HG03565 (cell line): ENCODE data around the gene IQCK.

Experiments
- ATAC-seq: cut with Tn5 transposase; IDR thresholded peaks from one replicate; pipeline ENCODE4 v1.9.1; 2021; ENCODE audit warnings: mild to moderate bottlenecking, moderate library complexity; ENCODE audit not compliant: unreplicated experiment

The IQCK gene

DNA sequence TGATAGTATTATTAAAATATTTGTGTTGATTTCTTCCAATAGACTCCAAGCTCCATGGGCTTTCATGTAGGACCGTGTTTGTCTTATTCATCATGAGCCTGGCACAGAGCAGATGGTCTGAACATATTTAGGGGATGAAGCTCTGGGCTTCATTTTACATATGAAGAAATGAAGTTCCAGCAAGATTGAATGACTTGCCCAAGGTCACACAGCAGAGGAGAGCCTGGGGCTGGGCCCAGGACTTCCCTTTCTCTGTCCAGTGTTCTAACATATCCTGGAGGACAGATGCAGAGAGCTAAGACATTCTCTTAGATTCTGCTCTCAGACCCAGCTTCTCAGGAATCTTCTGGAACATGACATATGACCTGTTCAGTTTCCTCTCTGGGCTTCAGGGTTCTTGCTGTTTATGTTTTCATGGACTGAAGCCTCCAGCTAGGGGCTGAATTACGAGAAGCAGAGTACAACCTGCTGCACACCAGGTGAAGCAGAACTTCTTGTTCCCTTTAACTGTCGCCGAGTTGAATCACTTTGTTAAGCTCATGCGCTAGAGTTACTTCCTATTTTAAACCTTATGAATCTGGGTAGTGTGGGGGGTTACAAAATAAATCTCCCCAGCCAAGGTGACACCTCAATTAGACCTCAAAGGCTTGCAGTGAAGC lies 113.0 kb downstream of the IQCK start:
- no peak for ATAC-seq

DNA sequence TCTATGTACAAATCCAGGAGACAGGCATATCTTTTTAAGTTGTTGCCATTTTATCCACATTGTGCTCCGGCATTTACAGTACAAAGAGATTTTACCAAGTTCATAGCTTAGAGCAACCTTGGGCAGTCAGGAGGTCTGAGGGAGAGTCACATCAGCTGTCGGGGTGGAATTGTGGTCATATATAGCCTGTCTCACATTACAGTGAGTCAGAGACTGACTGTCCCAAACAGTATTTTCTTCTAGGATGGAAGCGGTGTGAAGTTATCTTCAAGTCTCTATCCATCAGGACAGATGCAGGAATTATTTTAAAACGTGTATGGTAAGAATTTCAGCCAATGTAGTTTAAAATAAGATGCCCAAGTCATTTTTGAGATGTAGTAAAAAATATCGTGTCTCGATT lies 113.6 kb downstream of the IQCK start:
- ATAC-seq = no peak

DNA sequence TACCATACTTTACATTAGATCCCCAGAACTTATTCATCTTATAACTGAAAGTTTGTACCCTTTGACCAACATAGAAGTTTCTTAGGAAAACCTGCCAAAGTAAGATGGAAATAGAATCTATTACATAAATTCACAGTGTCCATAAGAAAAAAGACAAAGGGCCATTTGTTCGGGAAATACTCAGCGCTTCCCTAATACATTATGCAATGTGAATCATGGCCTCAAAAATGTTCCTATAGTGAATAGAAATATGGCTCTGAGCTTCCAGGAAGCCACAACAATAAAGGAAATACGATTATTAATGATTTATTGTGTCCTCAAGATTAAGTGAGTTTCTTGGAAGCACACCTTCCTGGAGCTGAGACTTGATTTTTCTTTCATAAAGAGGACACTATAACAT lies 115.1 kb downstream of the IQCK start:
- ATAC-seq = no peak

DNA sequence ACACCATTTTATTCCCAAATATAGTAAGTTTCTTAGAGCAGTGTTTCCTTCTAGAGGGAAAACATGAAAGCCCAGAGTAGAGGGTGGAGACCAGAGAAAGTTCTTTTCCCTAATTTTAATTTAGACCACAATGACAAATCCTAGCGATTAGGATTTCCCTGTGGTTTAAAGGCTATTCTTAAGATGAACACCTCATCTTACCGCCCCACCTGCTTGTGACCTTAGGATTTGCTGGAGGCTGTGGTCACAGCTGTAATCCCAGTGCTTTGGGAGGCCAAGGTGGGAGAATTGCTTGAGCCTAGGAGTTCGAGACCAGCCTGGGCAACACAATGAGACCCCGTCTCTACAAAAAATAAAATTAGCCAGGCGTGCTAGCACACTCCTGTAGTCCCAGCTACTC lies 115.5 kb downstream of the IQCK start:
- ATAC-seq = no peak

DNA sequence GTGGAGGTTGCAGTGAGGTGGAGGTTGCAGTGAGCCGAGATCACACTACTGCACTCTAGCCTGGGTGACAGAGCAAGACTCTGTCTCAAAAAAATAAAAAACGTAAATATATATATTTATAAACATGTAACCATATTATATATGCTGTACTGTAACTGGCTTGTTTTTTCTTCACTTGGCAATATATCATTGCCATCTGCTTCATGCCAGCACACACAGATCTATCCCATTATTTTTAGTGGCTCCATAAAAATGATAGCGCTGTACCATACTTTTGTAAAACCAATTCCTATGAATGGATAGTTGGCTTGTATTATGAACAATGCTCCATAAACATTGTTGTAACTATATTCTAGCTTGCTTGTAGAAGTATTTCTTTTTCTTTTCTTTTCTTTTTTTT lies 117.1 kb downstream of the IQCK start:
- no peak for ATAC-seq

DNA sequence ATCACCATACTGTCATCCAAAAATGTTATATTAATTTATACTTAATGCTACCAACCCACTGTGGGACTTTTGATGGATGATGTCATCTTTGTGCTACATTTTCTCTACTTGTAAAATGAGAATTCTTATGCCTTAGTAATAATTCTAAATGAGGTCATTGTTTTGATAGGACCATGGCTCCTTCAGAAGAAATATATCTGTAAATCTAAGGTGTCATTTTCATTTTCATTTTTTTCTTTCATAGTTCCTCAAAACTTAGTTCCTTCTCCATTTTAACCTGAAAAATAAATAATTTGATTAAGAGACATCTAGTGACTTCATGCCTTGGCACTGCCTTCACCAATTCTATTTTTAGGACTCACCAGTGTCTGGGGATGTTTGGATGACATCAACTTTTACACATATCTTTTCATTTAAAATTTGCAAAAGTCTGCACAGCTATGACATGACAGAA lies 117.9 kb downstream of the IQCK start:
- ATAC-seq = no peak

DNA sequence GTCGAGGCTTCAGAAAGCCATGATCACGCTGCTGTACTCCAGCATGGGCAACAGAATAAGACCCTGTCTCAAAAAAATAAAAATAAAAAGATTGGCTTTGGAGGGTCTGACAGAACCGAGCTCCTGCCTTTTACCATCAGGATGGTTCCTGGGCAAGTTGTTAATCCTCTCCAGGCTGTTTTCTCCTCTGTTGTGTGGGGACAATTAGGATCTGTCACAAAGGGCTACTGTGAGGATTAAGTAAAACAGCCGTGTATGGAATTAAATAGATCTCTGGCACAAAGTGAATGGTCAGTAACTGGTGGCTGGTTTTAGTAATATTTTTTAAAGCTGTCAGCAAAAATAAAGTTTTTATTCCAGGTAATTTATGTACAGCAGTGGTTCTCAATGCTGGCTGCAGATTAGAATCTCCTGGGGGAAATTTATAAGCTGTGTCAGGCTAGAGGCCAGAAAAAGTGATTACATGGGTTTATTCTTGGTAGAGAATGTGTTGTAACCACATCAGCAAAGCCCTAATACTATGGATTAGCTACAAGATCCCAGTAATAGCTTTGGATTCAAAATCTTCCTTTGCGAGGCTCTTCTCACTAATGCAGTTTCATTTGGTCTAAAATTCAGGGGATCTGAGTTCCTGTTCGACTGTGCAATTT lies 119.4 kb downstream of the IQCK start:
- ATAC-seq = no peak

DNA sequence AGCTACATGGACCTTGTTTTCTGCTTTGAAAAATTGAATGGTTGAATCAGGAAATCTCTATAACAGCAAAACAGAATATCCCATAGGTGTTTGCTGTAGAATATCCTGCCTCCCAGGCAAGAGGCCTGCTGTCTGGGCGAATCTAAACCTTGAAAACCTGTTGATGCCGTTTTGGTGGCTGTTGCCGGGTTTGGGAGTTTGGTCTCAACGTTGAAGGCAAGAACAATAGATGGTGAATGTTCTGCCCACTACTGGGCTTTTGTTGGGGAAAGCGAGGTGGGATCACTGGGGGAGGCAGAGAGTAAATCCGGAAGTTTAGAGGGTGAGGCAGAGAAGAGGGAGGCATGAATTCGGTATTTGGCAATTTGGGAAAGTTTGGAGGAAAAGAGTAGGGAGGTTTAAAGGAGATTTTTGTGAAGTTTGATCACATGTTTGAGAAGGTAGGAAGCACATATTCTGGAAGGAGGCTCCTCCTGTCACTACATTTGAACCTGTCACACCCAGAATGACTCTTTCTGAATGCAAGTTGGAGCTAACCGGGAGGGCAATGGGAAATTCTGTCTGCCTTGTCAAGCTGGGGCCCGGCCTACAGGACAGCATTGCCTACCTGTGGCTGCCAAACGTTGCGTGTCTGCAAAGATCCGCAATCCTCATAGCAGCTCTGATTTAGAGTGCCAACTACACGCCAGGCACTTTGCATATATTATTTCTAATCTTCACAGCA lies 120.1 kb downstream of the IQCK start:
- ATAC-seq = no peak

DNA sequence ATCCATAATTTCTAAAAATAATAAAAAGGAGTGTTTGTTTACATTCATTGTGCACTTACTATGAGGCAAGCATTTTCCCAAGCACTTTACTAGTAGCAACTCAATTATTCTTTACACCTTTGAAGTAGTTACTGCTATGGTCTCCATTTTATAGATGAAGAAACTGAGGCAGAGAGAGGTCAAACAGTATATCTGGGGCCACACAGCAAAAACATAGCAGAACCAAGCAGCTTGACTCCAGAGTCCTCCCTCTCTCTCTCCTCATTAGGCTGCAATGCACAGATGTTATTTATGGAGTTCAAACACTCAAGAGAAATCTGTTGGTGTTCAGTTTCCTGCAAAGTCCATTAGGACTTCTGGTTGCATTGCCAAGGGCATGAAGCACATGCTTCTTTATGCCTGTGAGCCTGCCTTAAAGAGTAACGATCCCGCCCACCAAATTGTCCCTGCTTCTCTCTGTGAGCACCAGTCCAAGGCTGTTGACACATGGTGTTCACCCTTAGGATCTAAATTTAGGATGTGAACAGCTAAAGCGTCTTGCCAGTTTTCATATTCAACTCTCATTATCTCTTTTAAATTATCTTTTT lies 122.5 kb downstream of the IQCK start:
- ATAC-seq = no peak

DNA sequence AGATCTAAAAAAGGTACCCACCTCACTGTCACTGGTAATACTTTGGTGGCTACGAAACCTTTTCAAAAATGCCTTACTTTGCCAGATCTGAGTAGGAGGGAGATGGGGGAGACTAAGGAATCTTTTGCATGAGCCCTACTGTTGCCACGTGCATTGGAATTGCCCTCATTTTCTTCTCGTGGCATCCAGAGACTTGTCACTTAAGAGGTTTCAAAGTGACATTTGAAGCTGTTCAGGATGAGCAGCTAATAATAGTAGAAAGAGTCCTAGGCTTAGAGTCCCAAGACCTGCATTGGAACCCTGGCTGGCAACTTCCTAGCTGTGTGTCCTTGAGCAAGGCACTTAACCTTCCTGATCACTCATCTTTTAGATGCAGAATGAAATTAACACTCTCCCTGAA lies 123.1 kb downstream of the IQCK start:
- ATAC-seq = no peak

DNA sequence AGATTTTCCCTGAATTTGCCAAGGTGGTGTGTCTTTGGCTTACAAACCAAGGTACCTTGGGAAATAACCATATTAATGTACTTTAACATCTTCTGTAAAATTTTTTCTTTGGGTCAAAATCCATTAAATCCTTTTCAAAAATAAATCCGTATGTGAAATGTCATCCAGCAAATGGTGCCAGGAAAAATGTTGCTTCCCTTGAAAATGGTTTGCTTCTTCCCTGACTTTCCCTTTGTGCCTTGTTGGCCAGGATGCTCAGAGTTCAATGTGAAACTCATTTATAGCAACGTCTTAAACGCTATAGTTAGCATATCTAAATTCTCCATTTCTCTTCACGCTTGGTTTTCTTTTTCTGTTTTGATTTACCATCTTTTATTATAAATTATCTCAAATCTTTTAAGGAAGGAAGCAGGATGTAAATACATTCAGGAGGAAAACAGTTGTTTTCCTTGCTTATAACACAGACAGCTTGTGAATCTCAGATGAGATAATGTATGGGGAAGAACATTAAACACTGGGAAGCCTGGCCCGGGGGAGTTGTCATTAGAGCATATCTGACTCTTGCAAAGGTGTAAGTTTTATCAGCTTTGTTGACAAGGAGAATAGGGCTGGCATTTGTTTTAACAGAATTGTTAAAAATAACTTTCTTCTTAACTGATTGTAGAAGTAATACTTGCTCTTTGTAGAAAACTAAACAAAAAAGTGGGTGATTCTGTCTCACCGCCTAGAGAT lies 124.5 kb downstream of the IQCK start:
- no peak for ATAC-seq

DNA sequence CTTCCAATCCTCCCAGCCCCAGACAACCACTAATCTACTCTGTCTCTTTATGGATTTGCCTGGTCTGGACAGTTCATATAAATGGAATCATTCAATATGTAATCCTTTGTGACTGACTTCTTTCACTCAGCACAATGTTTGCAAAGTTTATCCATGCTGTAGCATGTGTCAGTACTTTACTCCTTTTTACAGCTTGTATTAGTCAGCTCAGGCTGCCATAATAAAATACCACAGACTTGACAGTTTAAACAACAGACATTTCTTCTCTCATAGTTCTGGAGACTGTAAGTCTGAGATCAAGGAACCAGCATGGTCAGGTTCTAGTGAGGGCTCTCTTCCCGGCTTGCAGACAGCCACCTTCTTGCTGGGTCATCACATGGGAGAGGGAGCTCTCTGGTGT lies 125.3 kb downstream of the IQCK start:
- no peak for ATAC-seq

DNA sequence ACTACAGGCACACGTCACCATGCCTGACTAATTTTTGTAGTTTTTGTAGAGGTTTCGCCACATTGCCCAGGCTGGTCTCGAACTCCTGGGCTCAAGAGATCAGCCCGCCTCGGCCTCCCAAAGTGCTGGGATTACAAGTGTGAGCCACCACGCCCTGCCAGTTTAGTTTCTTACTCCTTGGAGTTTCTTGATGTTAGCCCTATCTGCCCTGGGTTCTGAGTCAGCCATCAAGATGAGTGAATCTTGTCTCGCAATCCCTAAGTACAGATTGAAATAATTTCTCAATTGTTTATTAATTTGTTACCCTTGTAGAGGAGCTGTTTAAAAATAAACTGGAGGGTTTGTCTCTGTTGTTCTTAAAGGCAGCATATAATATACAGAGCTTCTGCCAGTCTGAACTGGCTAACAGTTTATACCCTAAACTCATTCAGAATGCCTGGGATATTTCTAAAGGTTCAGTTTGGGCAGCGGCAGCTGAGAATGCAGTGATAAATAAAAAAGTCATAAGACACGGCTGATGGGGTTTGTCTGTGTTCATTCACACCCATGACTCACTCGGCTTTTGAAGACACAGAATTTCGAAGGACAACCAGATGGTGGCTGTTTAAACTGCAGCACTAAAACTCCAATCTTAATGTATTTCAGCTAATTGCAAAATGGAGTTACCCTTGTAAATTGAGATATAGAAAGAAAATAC lies 127.0 kb downstream of the IQCK start:
- no peak for ATAC-seq

DNA sequence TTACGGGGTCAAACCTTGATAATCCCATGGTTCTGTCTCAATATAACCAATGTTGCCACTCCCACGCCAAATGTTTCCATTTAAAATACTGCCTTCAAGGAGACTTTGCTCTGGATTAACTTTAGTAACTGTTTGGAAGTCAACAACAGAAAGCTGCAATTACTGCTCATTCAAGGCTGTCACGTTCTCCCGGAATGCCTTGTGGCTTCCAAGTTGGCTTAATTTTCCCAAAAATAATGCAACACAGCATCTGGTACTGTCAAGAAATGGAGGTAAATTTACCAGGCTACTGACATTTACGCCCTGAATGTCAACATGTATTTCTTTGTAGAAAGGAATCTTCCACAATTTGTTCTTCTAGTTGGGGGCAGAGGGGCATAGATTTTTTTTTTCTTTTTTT lies 128.4 kb downstream of the IQCK start:
- ATAC-seq = no peak

DNA sequence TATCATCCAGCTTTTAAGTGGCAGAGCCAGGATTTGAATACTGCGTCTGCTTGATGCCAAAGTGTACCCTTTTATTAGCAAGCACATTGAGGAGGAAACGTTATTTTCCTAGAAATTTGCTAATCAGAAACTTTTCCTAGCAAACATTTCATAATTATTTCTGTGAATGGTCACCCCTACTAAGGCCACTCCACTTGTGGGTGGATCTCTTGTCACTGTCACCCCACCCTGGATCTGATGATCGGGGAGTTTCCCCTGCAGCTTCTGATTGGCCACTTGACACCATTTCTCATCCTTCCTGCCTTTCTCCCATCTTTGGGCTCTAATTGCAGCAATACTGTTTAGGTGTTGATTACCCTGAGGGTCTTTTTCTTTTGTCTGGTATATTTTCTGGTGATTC lies 130.7 kb downstream of the IQCK start:
- no peak for ATAC-seq

DNA sequence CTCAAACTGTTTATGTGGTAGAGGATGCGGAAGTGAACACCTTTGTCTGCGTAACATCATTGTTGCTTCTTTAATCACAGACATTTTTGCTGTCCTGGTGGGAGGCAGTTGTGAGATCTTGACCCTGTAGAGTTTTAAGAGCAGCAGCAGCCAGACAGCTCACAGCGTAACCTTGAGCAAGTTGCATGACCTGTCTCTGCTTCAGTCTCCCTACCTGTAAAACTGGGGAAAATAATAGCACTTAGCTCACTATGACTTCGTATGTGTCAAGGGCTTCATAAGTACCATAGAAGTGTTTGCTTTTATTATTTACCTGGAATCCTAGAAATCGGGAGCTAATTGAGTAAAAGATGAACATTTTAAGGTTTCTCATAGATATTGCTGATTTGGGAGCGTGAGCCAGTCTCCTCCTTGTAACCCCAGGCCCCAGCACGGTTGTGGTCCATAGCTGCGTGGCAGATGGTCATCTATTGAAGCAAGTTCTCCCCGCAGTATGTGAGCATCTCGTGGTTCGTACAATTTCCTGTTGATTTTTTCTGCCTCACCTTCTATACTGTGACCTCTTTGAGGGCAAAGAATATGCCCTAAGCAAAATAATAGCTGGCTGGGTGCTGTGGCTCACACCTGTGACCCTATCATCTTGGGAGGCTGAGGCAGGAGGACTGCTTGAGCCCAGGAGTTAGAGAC lies 132.2 kb downstream of the IQCK start:
- no peak for ATAC-seq

DNA sequence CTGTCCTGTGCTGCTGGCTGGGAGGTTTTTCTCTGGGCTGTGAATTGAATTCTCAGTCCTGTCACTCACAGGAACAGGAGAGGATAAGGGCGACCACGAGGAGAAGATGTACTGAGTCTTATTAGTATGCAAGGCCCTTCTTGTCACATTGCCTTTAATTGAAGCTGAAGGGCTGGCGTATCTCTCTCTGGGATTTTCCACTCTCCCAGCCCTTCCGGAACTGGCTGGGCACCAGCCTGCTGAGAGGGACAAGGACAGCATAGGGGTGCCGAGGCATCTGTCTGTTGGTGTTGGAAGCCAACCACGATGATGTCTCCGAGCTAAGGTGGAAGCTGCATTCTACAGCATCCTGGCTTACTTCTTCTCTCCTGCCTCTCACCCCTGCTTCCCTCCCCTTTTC lies 133.4 kb downstream of the IQCK start:
- no peak for ATAC-seq

DNA sequence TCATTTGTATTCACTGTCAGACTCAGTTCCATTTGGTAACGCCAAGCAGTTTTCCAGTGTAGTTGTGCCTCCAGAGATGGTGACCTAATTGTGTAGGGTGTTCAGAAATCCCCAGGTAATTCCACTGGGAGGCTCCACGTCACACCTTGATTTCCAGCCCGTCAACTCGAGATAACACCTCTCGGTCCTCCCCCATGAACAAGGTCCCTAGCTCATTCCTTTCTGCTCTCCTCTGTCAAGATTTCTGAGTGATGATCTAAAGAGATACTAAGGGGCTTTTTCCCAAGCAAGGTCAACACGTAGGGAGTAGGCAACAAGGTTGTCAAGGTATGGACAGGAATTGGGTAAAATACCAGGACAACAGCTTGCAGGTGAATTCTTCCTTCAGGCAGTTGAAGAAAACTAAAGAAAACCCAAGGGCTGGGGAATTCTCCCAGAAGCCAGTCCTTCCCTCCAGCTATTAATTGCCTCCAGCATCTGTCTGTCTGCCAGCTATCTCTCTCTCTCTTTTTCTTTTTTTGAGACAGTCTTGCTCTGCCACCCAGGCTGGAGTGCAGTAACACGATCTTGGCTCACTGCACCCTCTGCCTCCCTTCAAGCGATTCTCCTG lies 135.2 kb downstream of the IQCK start:
- ATAC-seq = no peak

DNA sequence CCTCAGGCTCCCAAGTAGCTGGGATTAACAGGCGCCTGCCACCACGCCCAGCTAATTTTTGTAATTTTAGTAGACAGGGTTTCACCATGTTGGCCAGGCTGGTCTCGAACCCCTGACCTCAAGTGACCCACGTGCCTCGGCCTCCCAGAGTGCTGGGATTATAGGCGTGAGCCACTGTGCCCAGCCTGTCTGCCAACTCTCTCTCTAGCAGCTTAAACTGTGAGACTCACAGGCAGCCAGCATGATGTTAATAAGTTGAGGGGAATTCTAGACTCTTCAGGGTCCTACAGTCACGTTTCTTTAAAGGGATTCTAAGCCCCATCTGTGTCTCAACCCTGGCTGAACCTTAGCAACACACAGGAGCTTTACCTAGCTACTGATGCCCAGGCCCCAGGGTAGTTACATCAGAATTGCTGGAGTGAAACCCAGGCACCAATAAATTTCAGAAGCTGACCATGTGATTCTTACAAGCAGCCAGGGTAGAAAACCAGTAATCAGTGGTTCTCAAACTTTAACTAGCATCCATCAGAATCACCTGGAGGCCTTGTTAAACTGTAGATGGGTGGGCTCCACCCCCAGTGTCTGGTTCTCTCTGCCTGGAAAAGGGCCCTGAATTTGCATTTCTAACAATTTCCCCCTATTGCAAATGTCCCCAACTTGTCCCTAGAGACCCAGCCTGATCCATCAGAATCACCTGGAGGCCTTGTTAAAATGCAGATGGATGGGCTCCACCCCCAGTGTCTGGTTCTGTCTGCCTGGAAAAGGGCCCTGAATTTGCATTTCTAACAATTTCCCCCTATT lies 135.9 kb downstream of the IQCK start:
- no peak for ATAC-seq
